Endothelial cell of umbilical vein (primary cell): ENCODE measurements around the gene RAB5IF.

Experiments used
- CTCF ChIP-seq, 2 donors: IDR thresholded peaks; 1 replicate in 1 of 2; 2 replicates in 1 of 2; pipeline ENCODE4 v1.5.1; 2011; ENCODE audit warnings: low read length in 2 of 2, mild to moderate bottlenecking in 2 of 2, moderate library complexity in 2 of 2, control low read depth in 1 of 2, inconsistent platforms in 1 of 2, low read depth in 1 of 2; ENCODE audit not compliant: insufficient read depth in 1 of 2; ENCODE audit errors: extremely low read depth in 1 of 2
- MAX ChIP-seq: IDR thresholded peaks from 2 replicates; pipeline ENCODE4 v1.6.1; 2011; ENCODE audit not compliant: insufficient read depth, insufficient read length
- POLR2A ChIP-seq: IDR thresholded peaks from 2 replicates; pipeline ENCODE4 v1.6.1; 2012; ENCODE audit warnings: low read depth, mild to moderate bottlenecking, control low read depth, low read length

- no peak for TF ChIP-seq CTCF (IDR thresholded peaks at IDR 0.05; ENCODE audit: extremely low read depth in 1 of 2, insufficient read depth in 1 of 2, low read depth in 1 of 2, low read length in 2 of 2)
- no peak for TF ChIP-seq MAX
- no peak for TF ChIP-seq POLR2A
Observed at GRCh38 chr20:36571564-36572504, 33.7 kb upstream of the RAB5IF start.
